HEK293 (cell line): ENCODE data around the gene PRPSAP2.

Experiments used
- CTCF ChIA-PET: fragments of 350-600 bp; formaldehyde crosslinking; extraction: SDS; loops from one replicate; lab custom pipeline; 2021; ENCODE audit warnings: antibody characterized with exemption; lab: Yijun Ruan, JAX
- POLR2A ChIA-PET: fragments of 300-600 bp; formaldehyde crosslinking; extraction: SDS; loops from one replicate; lab custom pipeline; 2020; ENCODE audit warnings: antibody characterized with exemption, inconsistent platforms; lab: Yijun Ruan, JAX
- H3K27ac ChIP-seq: fragments of 200-500 bp; sonication (Bioruptor generic); 2 replicates; pipeline ENCODE4 v1.5.1; 2014; ENCODE audit warnings: low read depth, low read length, control low read depth, inconsistent platforms; ENCODE audit errors: extremely low read depth
- H3K36me3 ChIP-seq, 2 experiments: fragments of 200-500 bp in 1 of 2; sonication (Bioruptor generic) in 1 of 2; 1 replicate in 1 of 2; 2 replicates in 1 of 2; pipeline ENCODE4 v1.5.1; 2014 to 2017; ENCODE audit warnings: inconsistent platforms in 2 of 2, low read length in 2 of 2; ENCODE audit not compliant: control insufficient read depth in 2 of 2, insufficient read depth in 1 of 2
- H3K4me1 ChIP-seq: fragments of 200-500 bp; sonication (Bioruptor generic); 2 replicates; pipeline ENCODE4 v1.5.1; 2014; ENCODE audit warnings: mild to moderate bottlenecking, low read length, inconsistent platforms; ENCODE audit not compliant: control insufficient read depth, insufficient read depth
- H3K4me3 ChIP-seq: 2 replicates; pipeline ENCODE4 v1.5.1; 2011; ENCODE audit warnings: low read depth, mild to moderate bottlenecking, control low read depth, low read length, moderate library complexity
- H3K9me3 ChIP-seq: fragments of 200-500 bp; sonication (Bioruptor generic); 2 replicates; pipeline ENCODE4 v1.5.1; 2014; ENCODE audit warnings: low read depth, low read length, inconsistent platforms; ENCODE audit not compliant: control insufficient read depth, insufficient read depth
- GFI1B ChIP-seq: fragments of 450-650 bp; formaldehyde crosslinking; IDR thresholded peaks from 2 replicates; pipeline ENCODE4 v1.5.1; 2016; ENCODE audit warnings: missing biosample characterization, missing genetic modification characterization
- SP3 ChIP-seq: fragments of 450-650 bp; formaldehyde crosslinking; IDR thresholded peaks from 2 replicates; pipeline ENCODE4 v1.5.1; 2016; ENCODE audit warnings: missing biosample characterization, missing genetic modification characterization
- TRIM28 ChIP-seq: IDR thresholded peaks from 2 replicates; pipeline ENCODE4 v1.6.1; 2011; ENCODE audit warnings: low read length, control low read depth, borderline replicate concordance
- ZBTB11 ChIP-seq: fragments of 450-650 bp; formaldehyde crosslinking; conservative IDR thresholded peaks from 2 replicates; pipeline ENCODE4 v1.5.1; 2016; ENCODE audit warnings: low read depth, missing biosample characterization, missing genetic modification characterization
- ZBTB21 ChIP-seq: fragments of 450-650 bp; formaldehyde crosslinking; IDR thresholded peaks from 2 replicates; pipeline ENCODE4 v1.5.1; 2017; ENCODE audit warnings: missing biosample characterization, missing genetic modification characterization
- ZBTB8A ChIP-seq: fragments of 450-650 bp; formaldehyde crosslinking; IDR thresholded peaks from 2 replicates; pipeline ENCODE4 v1.5.1; 2016; ENCODE audit warnings: missing biosample characterization, missing genetic modification characterization
- ZFP3 ChIP-seq: fragments of 450-650 bp; formaldehyde crosslinking; IDR thresholded peaks from 2 replicates; pipeline ENCODE4 v1.5.1; 2016; ENCODE audit warnings: low read depth, missing biosample characterization, missing genetic modification characterization
- ZFP69B ChIP-seq: fragments of 450-650 bp; formaldehyde crosslinking; IDR thresholded peaks from 2 replicates; pipeline ENCODE4 v1.5.1; 2016; ENCODE audit warnings: missing biosample characterization, missing genetic modification characterization
- ZIC2 ChIP-seq: fragments of 450-650 bp; formaldehyde crosslinking; IDR thresholded peaks from 2 replicates; pipeline ENCODE4 v1.5.1; 2016; ENCODE audit warnings: missing biosample characterization, missing genetic modification characterization
- ZNF121 ChIP-seq: fragments of 450-650 bp; formaldehyde crosslinking; IDR thresholded peaks from 2 replicates; pipeline ENCODE4 v1.5.1; 2016; ENCODE audit warnings: missing biosample characterization, missing genetic modification characterization
- ZNF132 ChIP-seq: fragments of 450-650 bp; formaldehyde crosslinking; IDR thresholded peaks from 2 replicates; pipeline ENCODE4 v1.5.1; 2017; ENCODE audit warnings: missing biosample characterization, missing genetic modification characterization, borderline replicate concordance
- ZNF169 ChIP-seq: fragments of 450-650 bp; formaldehyde crosslinking; IDR thresholded peaks from 2 replicates; pipeline ENCODE4 v1.5.1; 2016; ENCODE audit warnings: missing biosample characterization, missing genetic modification characterization
- ZNF211 ChIP-seq: fragments of 450-650 bp; formaldehyde crosslinking; IDR thresholded peaks from 2 replicates; pipeline ENCODE4 v1.5.1; 2016; ENCODE audit warnings: low read depth, missing biosample characterization, missing genetic modification characterization
- ZNF214 ChIP-seq: fragments of 450-650 bp; formaldehyde crosslinking; IDR thresholded peaks from 2 replicates; pipeline ENCODE4 v1.5.1; 2017; ENCODE audit warnings: missing biosample characterization, mild to moderate bottlenecking, missing genetic modification characterization, borderline replicate concordance
- ZNF266 ChIP-seq: fragments of 450-650 bp; formaldehyde crosslinking; IDR thresholded peaks from 2 replicates; pipeline ENCODE4 v1.5.1; 2016; ENCODE audit warnings: missing biosample characterization, missing genetic modification characterization, low read depth
- ZNF362 ChIP-seq: fragments of 450-650 bp; formaldehyde crosslinking; IDR thresholded peaks from 2 replicates; pipeline ENCODE4 v1.5.1; 2016; ENCODE audit warnings: missing biosample characterization, missing genetic modification characterization
- ZNF433 ChIP-seq: fragments of 450-650 bp; formaldehyde crosslinking; IDR thresholded peaks from 2 replicates; pipeline ENCODE4 v1.5.1; 2016; ENCODE audit warnings: missing biosample characterization, missing genetic modification characterization, low read depth
- ZNF558 ChIP-seq: fragments of 450-650 bp; formaldehyde crosslinking; IDR thresholded peaks from 2 replicates; pipeline ENCODE4 v1.5.1; 2016; ENCODE audit warnings: missing biosample characterization, missing genetic modification characterization
- ZNF596 ChIP-seq: fragments of 450-650 bp; IDR thresholded peaks from 2 replicates; pipeline ENCODE4 v1.5.0; 2018; ENCODE audit warnings: missing biosample characterization, mild to moderate bottlenecking, missing genetic modification characterization, moderate library complexity
- ZNF600 ChIP-seq: fragments of 450-650 bp; formaldehyde crosslinking; IDR thresholded peaks from 2 replicates; pipeline ENCODE4 v1.5.1; 2016; ENCODE audit warnings: missing biosample characterization, missing genetic modification characterization
- ZNF629 ChIP-seq: fragments of 450-650 bp; formaldehyde crosslinking; IDR thresholded peaks from 2 replicates; pipeline ENCODE4 v1.5.1; 2017; ENCODE audit warnings: missing biosample characterization, missing genetic modification characterization
- ZNF664 ChIP-seq: fragments of 450-650 bp; formaldehyde crosslinking; IDR thresholded peaks from 2 replicates; pipeline ENCODE4 v1.5.1; 2016; ENCODE audit warnings: missing biosample characterization, missing genetic modification characterization
- ZNF707 ChIP-seq: fragments of 450-650 bp; formaldehyde crosslinking; IDR thresholded peaks from 2 replicates; pipeline ENCODE4 v1.5.1; 2016; ENCODE audit warnings: missing biosample characterization, missing genetic modification characterization
- ZNF747 ChIP-seq: fragments of 450-650 bp; formaldehyde crosslinking; IDR thresholded peaks from 2 replicates; pipeline ENCODE4 v1.5.1; 2016; ENCODE audit warnings: missing biosample characterization, missing genetic modification characterization
- ZNF837 ChIP-seq: fragments of 450-650 bp; formaldehyde crosslinking; IDR thresholded peaks from 2 replicates; pipeline ENCODE4 v1.5.1; 2016; ENCODE audit warnings: missing biosample characterization, missing genetic modification characterization
- ZXDB ChIP-seq: fragments of 450-650 bp; formaldehyde crosslinking; IDR thresholded peaks from 2 replicates; pipeline ENCODE4 v1.5.1; 2016; ENCODE audit warnings: missing biosample characterization, missing genetic modification characterization
- TF ChIP-seq, protein P1 (sequence below): fragments of 450-650 bp; IDR thresholded peaks from 2 replicates; pipeline ENCODE4 v1.5.1; 2018; ENCODE audit warnings: missing biosample characterization, missing genetic modification characterization
- TF ChIP-seq, protein P2 (sequence below): fragments of 450-650 bp; formaldehyde crosslinking; IDR thresholded peaks from 2 replicates; pipeline ENCODE4 v1.5.1; 2016; ENCODE audit warnings: missing biosample characterization, missing genetic modification characterization, borderline replicate concordance

Gene PRPSAP2

DNA sequence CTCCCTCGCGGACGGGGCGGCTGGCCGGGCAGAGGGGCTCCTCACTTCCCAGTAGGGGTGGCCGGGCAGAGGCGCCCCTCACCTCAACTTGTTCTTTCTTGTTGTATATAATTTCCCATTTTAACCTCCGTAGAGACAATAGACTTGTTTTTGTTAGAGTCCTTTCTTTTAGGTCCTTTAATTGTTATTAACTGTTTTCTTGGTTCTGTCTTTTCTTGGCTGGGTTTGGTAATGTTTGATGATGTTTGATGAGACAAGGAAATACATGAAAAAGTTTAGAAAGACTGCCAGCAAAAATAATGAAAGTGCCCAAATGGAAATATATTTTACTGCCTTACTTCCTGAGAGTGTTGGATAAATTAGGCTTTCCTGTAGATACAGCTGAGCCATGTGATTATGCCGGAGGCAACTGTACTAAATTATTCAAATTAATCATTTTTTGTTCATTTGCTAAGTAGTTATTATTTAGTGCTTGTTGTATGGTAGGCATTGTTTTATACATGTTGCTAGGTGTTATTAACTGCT lies 30.9 kb downstream of the PRPSAP2 start:
- ChIA-PET POLR2A (no interaction called here), CTCF (no interaction called here)
- Histone ChIP-seq H3K27ac (no peak overlapping the region), H3K4me1 (no peaks in the 10 kb centered on the region), H3K4me3 (no peak overlapping the region), H3K36me3 (peaks cover 79 to 82% of the 10 kb centered on the region in 2 experiments), H3K9me3 (no peaks in the 10 kb centered on the region)
- TF ChIP-seq, protein P1, sequence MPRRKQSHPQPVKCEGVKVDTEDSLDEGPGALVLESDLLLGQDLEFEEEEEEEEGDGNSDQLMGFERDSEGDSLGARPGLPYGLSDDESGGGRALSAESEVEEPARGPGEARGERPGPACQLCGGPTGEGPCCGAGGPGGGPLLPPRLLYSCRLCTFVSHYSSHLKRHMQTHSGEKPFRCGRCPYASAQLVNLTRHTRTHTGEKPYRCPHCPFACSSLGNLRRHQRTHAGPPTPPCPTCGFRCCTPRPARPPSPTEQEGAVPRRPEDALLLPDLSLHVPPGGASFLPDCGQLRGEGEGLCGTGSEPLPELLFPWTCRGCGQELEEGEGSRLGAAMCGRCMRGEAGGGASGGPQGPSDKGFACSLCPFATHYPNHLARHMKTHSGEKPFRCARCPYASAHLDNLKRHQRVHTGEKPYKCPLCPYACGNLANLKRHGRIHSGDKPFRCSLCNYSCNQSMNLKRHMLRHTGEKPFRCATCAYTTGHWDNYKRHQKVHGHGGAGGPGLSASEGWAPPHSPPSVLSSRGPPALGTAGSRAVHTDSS (tag by site-specific recombination), result no peak
- TF ChIP-seq ZNF664 (no peak), ZXDB (tag by site-specific recombination) (no peak), ZIC2 (tag by site-specific recombination) (no peak), ZNF266 (tag by site-specific recombination) (no peak), ZNF558 (tag by site-specific recombination) (no peak), ZNF214 (tag by site-specific recombination) (no peak), ZNF169 (tag by site-specific recombination) (no peak), ZNF121 (tag by site-specific recombination) (no peak), ZBTB21 (tag by site-specific recombination) (no peak), ZFP69B (no peak), ZNF600 (tag by site-specific recombination) (no peak), SP3 (tag by site-specific recombination) (no peak)
- TF ChIP-seq, protein P2, sequence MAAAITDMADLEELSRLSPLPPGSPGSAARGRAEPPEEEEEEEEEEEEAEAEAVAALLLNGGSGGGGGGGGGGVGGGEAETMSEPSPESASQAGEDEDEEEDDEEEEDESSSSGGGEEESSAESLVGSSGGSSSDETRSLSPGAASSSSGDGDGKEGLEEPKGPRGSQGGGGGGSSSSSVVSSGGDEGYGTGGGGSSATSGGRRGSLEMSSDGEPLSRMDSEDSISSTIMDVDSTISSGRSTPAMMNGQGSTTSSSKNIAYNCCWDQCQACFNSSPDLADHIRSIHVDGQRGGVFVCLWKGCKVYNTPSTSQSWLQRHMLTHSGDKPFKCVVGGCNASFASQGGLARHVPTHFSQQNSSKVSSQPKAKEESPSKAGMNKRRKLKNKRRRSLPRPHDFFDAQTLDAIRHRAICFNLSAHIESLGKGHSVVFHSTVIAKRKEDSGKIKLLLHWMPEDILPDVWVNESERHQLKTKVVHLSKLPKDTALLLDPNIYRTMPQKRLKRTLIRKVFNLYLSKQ (tag by site-specific recombination), result no peak

- Histone ChIP-seq H3K9me3 (no peaks in the 10 kb centered on the region), H3K36me3 (peaks cover 76 to 77% of the 10 kb centered on the region in 2 experiments), H3K4me1 (no peaks in the 10 kb centered on the region), H3K27ac (no peak overlapping the region), H3K4me3 (no peak overlapping the region)
- CTCF ChIA-PET, result no interaction called here
- no peak for TF ChIP-seq ZBTB8A (tag by site-specific recombination)
- no peak for TF ChIP-seq ZNF362 (tag by site-specific recombination)
- TF ChIP-seq ZNF747 (tag by site-specific recombination), result no peak
- TF ChIP-seq ZNF707 (tag by site-specific recombination), result no peak
- TF ChIP-seq, all 188 proteins: peak for 0
- POLR2A ChIA-PET, result no interaction called here
These were observed 31.7 kb downstream of the PRPSAP2 start for GRCh38 chr17:18889658-18890057.

DNA sequence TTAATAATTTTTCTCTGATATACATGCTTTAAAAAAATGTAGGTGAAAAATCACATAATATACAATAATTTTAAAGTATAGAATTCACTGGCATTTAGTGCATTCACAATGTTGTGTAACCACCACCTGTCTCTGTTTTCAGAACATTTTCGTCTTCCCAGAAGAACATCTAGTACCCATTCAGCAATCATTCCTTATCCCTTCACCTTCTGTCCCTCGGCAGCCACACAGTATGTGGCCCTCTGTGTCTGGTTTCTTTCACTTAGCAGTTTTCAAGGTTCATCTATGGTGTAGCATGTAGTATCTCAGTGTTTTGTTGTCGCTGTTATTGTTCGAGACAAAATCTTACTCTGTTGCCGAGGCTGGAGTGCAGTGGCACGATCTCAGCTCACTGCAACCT lies 33.6 kb downstream of the PRPSAP2 start:
- no peaks in the 10 kb centered on the region for H3K9me3 ChIP-seq
- ChIA-PET CTCF (no interaction called here), POLR2A (no interaction called here)
- no peaks in the 10 kb centered on the region for H3K4me1 ChIP-seq
- H3K36me3 ChIP-seq, result peaks cover 70 to 77% of the 10 kb centered on the region in 2 experiments
- no peak overlapping the region for H3K4me3 ChIP-seq
- H3K27ac ChIP-seq, result no peak overlapping the region
- TF ChIP-seq ZBTB11 (tag by site-specific recombination), result no peak
- TF ChIP-seq TRIM28, result no peak
- TF ChIP-seq ZNF132, result no peak
- no peak for TF ChIP-seq ZNF211
- TF ChIP-seq ZNF433, result no peak
- no peak for TF ChIP-seq GFI1B (tag by site-specific recombination)
- no peak for TF ChIP-seq ZNF837
- no peak for TF ChIP-seq ZNF629 (tag by site-specific recombination)
- TF ChIP-seq ZFP3 (tag by site-specific recombination), result no peak
- TF ChIP-seq ZNF596, result no peak
